ENCODE results near the gene ZFR2.

Gene ZFR2

DNA sequence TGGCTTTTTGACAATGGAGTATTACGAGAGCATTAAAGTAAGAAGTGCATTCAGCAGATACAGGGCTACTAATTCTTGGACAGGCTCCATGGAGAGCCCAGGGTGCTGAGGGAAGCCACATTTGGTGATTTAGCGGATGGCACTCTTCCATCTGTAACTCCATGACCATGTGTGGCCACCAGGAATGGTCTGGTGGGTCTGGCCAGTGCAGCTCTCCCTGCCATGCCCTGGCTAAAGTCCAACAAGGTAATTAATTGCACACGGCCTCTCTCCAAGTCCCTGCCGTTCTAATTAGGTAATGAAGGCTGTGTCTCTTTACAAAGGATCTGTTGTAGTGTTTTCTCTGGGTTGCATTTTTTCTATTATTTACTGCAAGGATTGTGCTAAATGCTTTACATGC lies 4.3 kb upstream of the ZFR2 start:
- DNase-seq, result no peak

DNA sequence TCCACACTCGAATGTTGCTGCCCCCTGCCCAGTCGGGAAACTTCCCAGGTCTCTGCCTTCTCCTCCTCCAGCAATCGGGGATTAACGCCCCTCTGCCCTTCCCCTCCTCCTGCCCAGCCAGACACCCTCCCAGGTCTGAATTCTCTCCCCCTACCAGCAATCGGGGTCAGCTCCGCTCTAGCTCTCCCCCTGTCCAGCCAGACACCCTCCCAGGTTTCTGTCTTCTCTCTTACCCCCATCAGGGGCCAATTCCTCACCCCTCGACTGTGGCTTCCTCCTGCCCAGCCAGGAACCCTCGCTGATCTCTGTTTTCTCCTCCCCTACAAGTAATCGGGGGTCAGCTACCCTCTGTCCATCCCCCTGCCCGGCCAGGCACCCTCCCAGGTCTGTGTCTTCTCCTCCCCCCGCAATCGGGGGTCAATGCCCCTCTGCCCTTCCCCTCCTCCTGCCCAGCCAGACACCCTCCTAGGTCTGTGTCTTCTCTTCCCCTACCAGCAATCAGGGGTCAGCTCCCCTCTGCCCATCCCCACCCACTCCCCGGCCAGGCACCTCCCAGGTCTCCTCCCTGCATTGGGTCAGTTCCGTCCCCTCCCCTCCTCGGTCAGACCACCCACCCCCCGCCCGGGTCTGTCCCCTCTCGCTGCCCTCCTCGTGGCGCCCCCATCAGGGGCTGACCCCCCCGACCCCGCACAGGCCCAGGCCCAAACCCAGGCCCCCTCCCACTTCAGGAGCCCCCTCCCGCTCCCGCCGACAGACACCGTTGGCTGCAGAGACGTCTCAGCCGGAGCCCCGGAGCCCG lies 668 bp downstream of the ZFR2 start:
- no peak for DNase-seq

DNA sequence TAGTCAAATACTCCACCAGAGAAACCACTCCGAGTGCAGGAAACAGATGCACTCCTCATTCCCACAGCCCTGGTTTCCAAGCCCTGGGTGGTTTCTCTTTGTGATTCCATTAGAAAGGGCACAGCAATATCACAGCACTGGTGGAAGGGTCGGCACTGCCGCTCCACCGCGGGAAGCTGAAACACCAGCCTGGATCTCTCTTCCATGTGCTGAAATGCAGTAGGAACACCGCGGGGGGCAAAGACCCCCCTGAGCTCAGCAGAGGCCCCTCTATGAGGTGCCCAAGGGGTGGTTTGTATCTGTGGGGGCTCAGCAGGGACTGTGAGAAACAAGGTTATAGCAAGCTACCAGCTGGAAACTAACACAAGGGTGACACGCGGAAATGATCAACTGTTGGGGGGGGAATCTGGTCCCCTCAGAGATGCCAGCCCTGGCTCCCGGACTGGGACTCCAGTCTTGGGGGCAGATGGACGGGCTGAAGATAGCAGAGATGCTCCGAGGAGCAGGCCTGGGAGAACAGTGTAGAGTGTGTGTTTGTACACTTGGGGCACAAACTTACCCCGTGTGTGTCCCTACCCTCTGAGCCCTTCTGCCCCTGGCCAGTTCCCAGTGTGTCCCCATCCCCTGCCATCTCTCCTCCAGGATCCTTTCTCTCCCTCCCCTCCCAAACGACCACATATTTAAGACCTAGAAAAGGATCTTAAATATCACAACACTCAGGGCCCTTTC lies 1.8 kb downstream of the ZFR2 start:
- DNase-seq, result no peak

DNA sequence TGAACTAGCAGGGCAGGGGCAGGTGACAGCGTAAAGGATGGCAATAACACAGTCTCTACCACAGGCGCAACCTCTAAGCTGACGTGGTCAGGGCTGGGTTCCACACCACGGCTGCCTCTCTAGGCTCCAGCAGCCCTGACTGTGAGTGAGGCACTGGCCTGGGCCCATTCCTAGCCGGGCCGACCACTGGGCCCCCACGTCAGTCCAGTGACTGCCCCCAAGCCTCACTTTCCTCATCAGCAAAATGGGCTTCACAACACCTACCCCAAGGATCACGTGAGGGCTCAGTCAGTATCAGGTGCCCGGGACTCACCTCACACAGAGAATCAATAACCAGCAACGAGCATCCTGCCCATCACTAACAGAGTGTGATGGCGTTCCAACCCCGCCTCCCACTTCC lies 5.2 kb downstream of the ZFR2 start:
- no peak for DNase-seq

DNA sequence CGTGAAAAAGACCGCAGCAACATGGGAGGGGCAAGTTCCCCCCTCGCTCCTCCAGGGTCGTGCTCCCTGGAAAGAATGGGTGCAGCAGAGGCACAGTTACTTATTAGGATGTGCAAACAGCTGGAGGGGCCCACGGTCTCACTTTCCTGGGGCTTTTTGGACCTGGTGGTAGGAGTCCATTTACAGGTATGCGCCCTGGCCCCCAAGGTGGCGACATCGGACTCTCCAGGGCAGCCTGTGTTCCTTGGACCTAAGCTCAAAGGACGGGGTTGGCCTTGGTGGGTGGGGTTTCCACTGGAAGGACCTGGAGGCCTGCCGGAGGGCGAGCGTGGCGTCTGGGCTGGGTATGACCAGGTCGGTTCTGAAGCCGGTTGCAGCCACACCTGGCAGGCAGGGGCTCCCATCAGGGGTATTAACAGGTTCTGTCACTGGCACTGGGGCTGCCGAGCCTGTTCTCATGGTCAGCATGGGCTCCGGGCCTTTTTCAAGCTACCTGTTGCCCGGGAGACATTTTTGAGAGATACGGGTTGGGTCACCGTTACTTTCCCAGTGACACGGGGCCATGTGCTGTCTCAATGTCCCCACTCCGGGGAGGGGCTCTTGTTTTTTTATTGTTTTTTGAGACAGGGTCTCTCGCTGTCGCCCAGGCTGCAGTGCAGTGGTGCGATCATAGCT lies 5.9 kb downstream of the ZFR2 start:
- no peak for DNase-seq

DNA sequence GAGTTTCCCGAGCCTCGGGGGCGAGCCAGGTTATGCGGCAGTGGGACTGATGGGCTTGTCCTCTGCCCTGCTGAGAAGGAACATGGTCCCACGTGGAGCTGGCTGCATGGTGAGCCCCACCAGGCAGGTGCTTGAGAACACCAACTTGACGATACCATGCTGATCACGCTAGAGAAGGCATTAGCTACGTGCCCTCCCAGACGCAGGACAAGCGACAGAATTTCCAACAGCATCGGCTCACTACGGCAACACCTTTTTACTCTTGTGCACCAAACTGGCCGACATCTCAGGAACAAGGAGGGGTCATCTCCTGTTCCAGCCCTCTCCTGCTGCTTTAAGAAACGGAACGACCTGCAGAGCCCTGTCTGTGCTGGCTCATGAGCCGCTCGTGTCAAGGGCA lies 8.3 kb downstream of the ZFR2 start:
- no peak for DNase-seq

DNA sequence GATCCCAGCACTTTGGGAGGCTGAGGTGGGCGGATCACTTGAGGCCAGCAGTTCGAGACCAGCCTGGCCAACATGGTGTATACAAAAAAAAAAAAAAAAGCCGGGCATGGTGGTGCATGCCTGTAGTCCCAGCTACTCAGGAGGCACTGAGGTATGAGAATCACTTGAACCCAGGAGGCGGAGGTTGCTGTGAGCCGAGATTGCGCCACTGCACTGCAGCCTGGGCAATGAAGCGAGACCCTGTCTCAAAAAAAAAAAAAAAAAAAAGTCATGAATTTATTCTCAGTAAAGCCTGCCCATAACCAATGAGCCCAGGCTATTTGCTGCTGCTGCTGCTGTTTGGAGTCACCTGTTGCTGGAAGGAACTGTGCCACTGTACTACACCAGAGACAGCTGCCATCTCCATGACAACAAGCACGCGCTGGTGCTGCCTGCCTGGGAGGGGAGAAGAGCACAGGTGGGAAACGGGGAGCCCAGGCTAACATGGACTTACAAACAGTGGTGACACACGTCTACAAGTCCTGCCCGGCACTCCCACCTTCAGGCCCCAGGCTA lies 11.3 kb downstream of the ZFR2 start:
- DNase-seq, result no peak

DNA sequence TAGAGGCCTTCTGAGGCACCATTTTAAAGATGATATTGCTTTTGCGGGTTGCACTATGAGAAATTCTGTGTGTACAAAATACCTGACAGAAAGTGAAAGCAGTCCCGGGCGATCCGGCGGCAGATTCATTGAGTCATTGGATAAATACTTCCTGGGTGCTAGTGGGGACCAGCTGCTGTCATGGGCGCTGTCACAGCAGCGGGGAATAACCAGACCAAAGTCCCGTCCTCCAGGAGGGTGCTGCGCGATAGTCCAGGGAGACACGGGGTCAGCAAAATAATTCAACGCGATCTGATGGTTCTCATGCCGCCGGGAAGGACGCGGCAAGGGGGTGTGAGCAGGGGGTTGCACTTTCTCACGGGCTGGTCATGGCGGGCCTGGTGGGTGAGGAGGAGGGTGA lies 13.5 kb downstream of the ZFR2 start:
- no peak for DNase-seq

DNA sequence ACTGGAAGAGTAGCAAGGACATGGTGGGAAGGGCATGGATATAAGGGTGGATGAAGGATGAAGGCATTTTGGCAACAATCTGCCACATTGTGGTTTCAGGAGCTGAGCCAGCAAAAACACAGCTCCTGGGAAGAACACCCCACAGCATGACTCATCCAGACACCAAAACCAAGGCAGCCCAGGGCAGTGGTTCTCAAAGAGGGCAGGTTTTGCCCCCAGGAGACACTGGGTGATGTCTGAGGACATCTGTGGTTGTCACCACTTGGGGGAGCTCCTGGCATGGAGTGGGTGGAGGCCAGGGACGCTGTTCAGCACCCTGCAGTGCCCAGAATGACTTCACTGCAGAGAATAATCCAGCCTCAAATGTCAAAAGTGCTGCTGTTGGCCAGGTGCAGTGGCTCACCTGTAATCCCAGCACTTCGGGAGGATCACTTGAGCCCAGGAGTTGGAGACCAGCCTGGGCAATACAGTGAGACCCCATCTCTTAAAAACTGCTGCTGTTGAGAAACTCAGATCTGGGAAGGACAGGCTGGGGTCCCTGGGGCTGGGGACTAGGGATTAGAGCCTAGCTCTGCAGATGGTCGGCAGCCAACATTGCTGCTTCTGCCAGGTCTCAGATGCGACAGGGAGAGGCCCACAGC lies 16.1 kb downstream of the ZFR2 start:
- DNase-seq, result peak; percentile 21

DNA sequence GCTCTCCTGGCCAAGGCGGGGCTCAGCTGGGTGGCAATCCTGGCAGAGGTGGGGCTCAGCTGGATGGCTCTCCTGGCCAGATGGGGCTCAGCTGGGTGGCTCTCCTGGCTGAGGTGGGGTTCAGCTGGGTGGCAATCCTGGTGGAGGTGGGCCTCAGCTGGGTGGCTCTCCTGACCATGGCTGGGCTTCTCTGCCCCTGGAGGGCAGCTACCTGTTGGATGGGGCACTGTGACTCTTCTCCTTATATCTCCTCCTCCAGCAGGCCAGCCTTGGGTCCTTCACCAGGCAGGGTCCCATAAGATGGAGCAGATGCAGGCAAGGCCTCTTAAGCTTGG lies 16.7 kb downstream of the ZFR2 start:
- no peak for DNase-seq

DNA sequence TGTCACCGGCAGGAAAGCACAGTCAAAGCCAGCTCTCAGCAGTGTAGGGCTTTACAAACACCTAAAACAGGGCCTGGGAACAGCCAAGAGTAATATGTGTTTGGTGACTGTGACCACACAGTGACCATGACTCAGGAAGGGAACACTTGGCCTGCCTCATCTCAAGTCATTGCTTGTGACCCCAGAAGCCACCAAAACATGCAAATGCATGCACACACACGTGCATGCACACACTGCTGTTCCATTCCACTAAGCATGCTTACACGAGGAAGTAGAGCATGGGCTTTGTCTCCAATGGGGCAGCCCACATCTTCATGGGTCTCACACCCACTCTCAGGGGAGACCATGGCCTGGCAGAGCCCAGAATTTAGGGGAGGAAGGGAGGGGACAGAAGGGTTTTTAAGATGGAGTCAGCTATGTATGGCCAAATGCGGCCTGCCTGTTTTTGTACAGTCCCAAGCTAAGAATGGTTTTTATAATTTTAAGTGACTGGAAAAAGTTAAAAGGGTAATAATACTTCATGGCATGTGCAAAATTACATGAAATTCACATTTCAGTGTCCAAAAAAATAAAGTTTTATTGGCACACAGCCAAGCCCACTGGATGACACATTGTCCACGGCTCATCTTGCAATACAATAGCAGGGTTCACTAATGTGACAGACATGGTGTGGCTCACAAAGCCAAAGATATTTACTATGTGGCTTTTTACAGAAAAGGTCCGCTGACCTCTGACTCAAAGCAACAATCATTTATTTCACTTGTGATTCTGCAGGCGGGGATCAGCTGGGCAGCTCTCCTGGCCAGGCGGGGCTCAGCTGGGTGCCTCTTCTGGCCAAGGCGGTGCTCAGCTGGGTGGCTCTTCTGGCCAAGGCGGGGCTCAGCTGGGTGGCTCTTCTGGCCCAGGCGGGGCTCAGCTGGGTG lies 17.3 kb downstream of the ZFR2 start:
- DNase-seq, result no peak

DNA sequence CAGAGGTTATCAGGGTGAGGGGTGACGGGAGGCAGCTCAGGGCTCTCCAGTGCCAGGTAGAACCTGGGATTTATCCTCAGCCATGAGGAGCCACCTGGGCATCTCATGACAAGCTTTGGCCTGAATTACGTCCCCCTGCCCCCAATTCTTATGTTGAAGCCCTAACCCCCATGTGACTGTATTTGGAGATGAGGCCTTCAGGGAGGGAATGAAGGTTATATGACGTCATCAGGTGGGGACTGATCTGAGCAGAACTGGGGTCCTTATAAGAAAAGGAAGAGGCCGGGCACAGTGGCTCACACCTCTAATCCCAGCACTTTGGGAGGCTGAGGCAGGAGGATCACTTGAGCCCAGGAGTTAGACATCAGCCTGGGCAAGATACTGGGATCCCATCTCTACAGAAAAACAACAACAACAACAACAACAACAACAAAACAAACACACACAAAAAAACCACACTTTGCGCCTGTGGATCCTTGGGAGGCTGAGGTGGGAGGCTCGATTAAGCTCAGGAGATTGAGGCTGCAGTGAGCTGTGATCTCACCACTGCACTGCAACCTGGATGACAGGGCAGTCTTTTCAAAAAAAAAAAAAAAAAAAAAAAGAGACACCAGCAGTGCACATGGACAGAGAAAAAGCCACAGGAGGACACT lies 18.4 kb downstream of the ZFR2 start:
- DNase-seq, result no peak

DNA sequence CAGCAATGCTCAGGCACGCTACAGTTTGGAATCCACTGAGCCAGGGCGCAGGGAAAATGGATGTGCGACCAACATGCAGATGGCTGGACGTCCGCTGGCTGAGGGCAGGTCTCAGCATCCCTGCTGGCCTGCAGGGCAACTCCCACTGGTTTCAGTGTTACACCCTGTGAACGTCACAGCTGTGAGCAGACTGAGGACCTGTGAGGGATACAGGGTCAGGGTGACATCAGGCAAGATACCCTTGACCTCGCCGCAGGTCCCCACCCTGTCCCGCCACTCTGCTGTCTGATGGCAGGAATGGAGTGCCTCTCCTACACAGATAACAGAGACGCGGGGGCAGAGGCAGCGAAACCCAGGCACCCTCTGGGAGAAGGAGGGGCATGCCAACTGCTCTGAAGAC lies 19.1 kb downstream of the ZFR2 start:
- DNase-seq, result no peak

DNA sequence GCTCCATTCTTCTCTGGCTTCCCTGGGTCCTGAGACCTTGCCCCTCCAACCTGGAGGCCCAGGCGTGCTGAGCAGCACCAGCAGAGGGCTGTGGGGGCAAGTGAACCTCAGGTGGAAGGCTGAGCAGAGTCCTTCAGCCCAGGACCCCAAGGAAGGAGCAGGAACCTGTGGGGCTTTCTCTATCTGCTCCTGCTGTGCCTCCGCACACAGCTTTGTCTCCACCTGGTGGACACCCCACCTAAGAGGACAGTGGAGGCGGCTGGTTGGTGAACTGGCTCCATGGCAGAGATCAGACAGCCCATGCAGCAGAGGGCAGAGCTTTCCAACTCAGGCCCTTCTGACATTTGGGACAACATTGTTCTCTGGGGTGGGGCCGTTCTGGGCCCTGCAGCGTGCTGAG lies 19.7 kb downstream of the ZFR2 start:
- peak; percentile 33 for DNase-seq

DNA sequence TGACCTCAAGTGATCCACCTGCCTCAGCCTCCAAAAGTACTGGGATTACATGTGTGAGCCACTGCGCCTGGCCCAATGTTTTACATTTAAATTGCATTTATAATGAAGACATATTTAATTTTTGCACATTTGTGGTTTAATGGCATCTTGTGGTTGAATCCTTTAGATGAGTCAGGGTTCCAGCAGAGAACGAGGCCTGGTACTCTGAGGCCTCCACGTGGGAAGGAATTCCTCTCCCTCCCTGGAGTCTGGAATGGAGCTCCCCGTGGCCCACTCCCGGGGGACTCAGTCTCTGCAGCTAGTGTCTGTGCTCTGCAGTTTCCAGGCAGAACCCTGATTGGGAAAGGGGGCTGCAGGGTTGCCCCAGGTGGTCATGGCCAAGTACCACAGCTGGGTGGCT lies 24.2 kb downstream of the ZFR2 start:
- no peak for DNase-seq

DNA sequence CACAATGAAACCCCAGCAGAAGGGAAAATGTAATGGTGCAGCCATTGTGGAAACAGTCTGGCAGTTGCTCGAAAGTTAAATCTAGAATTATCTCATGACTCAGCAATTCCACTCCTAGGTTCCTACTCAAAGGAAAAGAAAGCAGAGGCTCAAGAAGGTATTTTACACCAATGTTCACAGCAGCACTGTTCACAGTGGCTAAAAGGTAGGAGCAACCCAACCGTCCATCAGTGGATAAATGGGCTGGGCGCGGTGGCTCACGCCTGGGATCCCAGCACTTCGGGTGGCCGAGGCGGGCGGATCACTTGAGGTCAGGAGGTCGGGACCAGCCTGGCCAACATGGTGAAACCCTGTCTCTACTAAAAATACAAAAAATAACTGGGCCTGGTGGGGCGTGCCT lies 25.9 kb downstream of the ZFR2 start:
- DNase-seq, result no peak

DNA sequence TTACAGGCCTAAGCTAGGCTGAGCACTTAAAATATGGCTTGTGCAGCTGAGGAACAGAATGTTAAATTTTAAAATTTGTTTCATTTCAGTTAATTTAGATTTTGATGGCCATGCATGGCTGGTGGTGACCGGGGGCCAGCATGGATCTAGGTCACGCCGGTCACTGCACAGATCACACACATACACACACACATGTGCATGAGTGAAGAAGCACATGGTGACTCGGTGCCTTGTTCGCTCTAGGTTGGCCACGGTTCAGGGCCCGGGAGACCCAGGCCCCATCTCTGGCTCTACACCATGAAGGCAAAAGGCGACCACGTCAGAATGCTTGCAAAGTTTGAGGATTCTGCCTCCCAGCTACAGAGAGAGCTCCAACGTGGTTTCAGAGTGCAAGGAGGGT lies 28.0 kb downstream of the ZFR2 start:
- no peak for DNase-seq

DNA sequence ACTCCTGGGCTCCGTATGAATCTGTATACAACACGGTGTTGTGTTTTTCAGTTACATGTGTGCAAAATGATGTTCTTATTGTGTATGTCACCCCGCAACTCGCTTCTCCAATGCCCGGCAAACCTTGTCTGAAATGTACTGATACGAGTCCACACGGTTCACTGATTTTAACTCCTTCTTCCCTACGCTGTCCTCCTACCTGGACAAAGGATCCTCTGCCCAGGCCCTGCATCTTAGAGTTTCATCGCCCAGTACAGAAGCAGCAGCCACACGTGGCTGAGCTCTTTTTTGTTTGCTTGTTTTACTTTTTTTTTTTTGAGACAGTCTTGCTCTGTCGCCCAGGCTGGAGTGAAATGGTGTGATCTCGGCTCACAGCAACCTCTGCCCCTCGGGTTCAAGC lies 28.9 kb downstream of the ZFR2 start:
- DNase-seq, result no peak

DNA sequence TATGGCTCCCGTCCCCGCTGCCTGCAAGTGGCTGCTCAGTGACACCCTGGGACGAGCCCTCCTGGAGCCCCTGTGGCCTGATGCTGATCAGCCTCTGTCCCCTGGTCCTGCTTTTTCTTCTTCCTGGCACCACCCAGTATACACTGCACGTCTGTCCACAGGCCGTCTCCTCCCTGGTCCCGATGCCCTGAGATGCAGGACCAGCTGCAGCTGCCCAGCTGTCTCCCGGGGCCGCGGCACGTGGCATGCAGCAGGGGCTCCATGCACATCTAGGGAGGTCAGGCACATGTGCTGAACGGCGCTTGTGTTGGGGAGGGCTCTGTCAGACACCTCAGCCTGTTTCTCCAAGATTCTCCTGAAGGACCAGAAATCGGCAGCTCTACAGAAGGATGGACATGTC lies 30.2 kb downstream of the ZFR2 start:
- DNase-seq, result no peak

DNA sequence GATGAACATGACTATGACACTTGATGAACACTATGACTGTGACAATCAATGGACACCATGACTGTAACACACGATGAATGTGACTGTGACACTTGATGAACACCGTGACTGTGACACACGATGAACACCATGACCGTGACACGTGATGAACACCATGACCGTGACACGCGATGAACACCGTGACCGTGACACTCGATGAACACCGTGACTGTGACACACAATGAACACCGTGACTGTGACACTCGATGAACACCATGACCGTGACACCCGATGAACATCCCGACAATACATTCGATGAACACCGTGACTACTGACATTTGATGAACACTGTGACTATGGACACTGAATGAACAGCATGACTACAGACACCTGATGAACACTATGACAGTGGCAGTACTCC lies 30.9 kb downstream of the ZFR2 start:
- DNase-seq, result no peak

DNA sequence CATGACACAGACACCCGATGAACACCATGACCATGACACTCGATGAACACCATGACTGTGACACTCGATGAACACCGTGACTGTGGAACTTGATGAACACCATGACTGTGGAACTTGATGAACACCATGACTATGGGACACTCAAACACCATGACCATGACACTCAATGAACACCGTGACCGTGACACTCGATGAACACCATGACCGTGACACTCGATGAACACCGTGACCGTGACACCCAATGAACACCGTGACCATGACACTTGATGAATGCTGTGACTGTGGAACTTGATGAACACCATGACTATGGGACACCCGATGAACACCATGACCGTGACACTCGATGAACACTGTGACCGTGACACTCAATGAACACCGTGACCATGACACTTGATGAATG lies 31.5 kb downstream of the ZFR2 start:
- DNase-seq, result no peak

DNA sequence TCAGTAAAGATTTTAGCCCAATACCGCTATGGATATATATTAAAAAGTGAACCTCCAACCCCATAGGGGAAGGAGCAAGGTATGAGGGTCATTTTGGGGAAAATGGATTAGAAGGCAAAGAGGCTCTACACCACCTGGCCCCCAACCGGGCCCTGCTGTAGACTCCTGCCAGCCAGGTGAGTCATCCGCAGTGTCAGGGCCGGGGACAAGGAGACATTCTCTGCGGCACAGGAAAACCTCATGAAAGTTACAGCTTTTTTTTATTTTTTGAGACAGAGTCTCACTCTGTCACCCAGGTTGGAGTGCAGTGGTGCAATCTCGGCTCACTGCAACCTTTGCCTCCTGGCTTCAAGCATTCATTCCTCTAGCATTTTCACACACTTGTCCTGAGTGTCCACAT lies 32.0 kb downstream of the ZFR2 start:
- DNase-seq, result no peak

Measured in effector CD4-positive, alpha-beta T cell (primary cell).